ENCODE results near the gene MRC2.

GRCh38 chr17:62717589-62717855, 90.1 kb downstream of the MRC2 start:
- TF ChIP-seq FOXM1 (IDR thresholded peaks at IDR 0.05; ENCODE audit: borderline replicate concordance) (no peak), CTBP1 (IDR thresholded peaks at IDR 0.05; ENCODE audit: borderline replicate concordance) (no peak), SP1 (IDR thresholded peaks at IDR 0.05) (no peak), TARDBP (IDR thresholded peaks at IDR 0.05) (no peak), ELF4 (IDR thresholded peaks at IDR 0.05) (no peak)

Measured in HEK293T (cell line).